Muscle of leg (tissue), 11 donors: ENCODE measurements around the gene ZNF219. TPM values are rescaled to one million over a fixed set of nuclear protein-coding genes. Genes with fewer than 3 reads are reported as not detected.

ENCODE experiments used
- DNase-seq: peaks from one replicate; pipeline ENCODE4 v3.0.0; 2013
- H3K27ac ChIP-seq: one replicate; pipeline ENCODE4 v1.5.1; 2013; ENCODE audit warnings: mild to moderate bottlenecking, low read length, control low read depth
- H3K27me3 ChIP-seq: one replicate; pipeline ENCODE4 v1.6.1; 2013; ENCODE audit warnings: low read length; ENCODE audit not compliant: control insufficient read depth, insufficient read depth
- H3K36me3 ChIP-seq: one replicate; pipeline ENCODE4 v1.6.1; 2013; ENCODE audit warnings: low read length; ENCODE audit not compliant: control insufficient read depth, insufficient read depth
- H3K4me1 ChIP-seq: one replicate; pipeline ENCODE4 v1.6.1; 2013; ENCODE audit warnings: low read length; ENCODE audit not compliant: control insufficient read depth, insufficient read depth
- H3K4me3 ChIP-seq: one replicate; pipeline ENCODE4 v1.5.1; 2013; ENCODE audit warnings: low read length, control low read depth
- H3K9me3 ChIP-seq: replicated peaks from 2 replicates; pipeline ENCODE4 v1.6.1; 2013; ENCODE audit warnings: low read depth, low read length; ENCODE audit not compliant: control insufficient read depth
- WGBS: methylation state at CpG from one replicate; pipeline ENCODE4 v1.1.5; 2013; ENCODE audit warnings: missing lambda C conversion rate; ENCODE audit not compliant: insufficient coverage; 5-methylcytosine and 5-hydroxymethylcytosine counted together
- polyA plus RNA-seq, 8 donors: library from polyadenylated mRNA; unstranded; fragments of 120-200 nt; gene quantifications; one replicate each; pipeline versions ENCODE4 v1.2.1 to v1.2.3, GENCODE V29; 2013; ENCODE audit warnings: inconsistent platforms in 1 of 8, low replicate concordance in 1 of 8; ENCODE audit not compliant: insufficient read length in 8 of 8, insufficient read depth in 1 of 8
- total RNA-seq: library from RNA; stranded (reverse); fragments of 120-200 nt; gene quantifications from one replicate; pipeline ENCODE4 v1.2.4, GENCODE V29; 2013

ZNF219 gene
- total and polyA plus RNA-seq, 9 donors, result 7.6 to 23.9 (median 17.4) TPM

DNA sequence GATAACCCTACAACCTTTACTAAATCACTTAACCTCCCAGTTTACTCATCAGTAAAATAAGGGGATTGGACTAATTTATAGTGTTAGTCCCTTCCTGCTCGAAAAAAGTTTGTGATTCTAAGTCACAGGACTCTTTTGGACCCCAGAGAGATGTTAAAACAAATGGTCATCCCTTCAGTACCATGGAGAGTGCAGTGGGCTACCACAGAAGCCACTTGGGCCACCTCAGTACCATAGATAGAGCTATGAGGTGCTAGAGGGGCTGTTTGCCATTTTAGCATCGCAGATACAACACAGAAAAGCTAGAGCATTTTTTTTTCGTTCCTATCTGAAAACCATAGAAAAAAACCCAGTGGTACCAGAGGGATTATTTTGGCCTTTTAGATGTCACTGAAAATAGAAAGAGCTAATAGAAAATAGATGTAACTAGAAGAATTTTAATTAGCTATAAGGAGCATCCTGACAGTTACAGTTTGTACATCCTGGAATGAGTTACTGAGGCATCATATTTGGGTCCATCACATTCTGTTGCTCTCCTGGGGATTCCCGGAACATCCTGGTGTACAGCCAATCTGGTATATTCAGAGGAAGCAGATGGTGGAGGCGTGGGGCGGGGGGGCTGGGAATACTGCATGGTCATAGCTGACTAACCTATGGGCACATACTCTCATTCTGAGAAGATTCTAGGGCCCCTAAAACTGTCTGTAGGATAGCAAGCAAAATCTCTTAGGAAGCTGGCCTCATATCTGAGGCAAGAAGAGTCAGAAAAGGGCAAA lies 2.8 kb downstream of the ZNF219 start:
- 58% methylated on average over 3 of the region's 6 CpGs for WGBS
- no peak for DNase-seq
- H3K9me3 ChIP-seq, result no peaks in the 10 kb centered on the region
- H3K36me3 ChIP-seq, result peaks cover 18% of the 10 kb centered on the region
- peaks cover 46% of the 10 kb centered on the region for H3K4me1 ChIP-seq
- H3K27me3 ChIP-seq, result no peaks in the 10 kb centered on the region
- H3K27ac ChIP-seq, result peak overlapping the region; percentile 20
- H3K4me3 ChIP-seq, result no peak overlapping the region

DNA sequence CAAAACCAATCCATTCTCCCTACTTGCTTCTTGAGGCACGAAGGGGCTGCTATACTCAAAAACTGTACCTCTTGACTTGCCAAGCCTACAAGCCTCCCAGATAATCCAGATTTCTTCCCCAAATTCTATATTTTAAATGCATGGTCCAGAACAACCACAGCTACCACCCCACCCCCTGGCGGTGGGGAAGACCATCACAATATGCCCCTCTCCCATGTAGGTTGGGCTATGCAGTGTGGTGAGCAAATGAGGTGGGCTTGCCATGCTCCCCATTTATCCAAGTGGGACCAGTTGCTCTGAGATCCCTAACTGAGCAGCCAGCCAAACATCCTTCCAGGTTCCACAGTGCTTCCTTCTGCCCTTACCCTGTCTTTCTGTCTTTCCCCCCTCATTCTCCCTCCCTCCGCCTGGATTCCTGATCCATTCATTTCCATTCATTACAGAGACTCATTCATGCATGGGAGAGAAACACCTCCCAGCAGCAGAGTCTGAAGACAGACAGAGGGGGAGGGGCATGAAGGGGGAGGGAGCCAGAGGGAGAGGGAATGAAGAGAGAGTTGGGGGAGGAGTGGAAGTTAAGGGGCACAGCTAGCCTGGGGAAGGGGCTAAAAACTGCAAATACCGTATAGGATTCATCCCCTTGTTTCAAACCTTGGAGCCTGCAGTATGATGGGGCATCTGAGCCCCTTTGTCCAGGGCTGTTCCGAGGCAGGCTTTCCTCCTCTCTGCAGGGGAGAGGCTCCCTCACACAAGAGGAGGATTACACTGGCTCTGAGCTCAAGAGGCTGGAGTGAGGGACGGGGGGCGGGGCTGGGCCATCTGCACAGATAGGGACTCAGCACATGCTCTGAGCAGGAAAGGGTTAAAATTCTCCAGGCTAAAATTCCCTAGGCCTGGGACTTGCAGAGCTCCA lies 4.4 kb downstream of the ZNF219 start:
- Histone ChIP-seq H3K9me3 (no peaks in the 10 kb centered on the region), H3K4me1 (peaks cover 35% of the 10 kb centered on the region), H3K4me3 (no peak overlapping the region), H3K27me3 (no peaks in the 10 kb centered on the region), H3K36me3 (peaks cover 32% of the 10 kb centered on the region), H3K27ac (peak overlapping the region; percentile 29)
- WGBS, result 50% methylated on average over 1 of the region's 7 CpGs
- DNase-seq, result peak; percentile 66

DNA sequence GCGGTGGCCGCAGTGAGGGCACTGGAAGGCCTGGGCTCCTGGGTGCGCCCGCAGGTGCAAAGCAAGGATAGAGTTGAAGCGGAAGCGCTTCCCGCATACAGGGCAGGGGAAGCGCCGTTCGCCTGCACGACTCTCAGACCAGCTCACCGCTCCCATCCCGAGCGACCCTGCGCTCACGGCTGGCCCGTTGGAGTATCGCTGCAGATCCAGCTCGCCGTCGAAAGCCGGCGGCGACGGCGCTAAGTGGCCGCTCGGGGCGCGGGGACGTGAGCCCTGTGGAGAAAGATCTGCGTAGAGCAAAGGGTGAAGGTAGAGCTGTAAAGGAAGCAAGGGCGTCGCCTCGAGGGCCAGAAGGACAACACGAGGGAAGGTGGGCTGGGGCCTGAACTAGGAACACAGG lies 5.4 kb downstream of the ZNF219 start:
- H3K9me3 ChIP-seq, result no peaks in the 10 kb centered on the region
- DNase-seq, result no peak
- H3K36me3 ChIP-seq, result peaks cover 42% of the 10 kb centered on the region
- H3K4me1 ChIP-seq, result peaks cover 34% of the 10 kb centered on the region
- H3K27ac ChIP-seq, result no peak overlapping the region
- 64% methylated on average over 36 of the region's 36 CpGs for WGBS
- H3K4me3 ChIP-seq, result no peak overlapping the region
- H3K27me3 ChIP-seq, result no peaks in the 10 kb centered on the region

DNA sequence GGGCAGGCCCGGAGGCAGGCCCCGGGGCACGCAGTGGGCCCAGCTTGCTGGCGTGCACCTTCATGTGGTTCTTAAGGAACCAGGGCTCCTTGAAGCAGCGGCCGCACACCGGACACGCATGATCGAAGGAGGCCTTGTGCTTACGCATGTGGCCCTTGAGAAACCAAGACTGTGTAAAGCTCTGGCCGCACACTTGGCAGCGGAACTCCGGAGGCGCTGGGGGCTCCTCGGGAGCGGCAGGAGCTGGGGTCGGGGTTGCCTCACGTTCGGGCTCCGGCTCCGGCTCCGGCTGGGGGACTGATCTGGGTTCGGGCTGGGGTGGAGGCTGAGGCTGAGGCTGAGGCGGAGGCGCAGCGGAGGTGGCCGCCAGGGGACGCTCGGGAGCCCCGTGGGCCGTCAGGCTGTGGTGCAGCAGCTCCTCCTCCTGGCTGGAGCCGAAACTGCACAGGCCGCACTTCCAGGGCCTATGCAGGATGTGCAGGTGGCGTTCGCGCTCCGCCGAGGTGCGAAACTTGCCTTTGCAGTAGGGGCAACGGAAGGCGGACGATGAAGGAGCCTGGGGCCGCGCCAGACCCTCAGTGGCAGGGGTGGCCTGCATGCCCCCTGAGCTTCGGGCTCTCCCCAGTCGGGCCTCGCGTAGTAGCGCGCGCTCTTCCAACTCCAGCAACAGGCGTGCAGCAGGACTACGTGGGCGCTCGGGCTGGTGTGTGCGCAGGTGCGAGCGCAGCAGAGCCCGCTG lies 6.0 kb downstream of the ZNF219 start:
- H3K36me3 ChIP-seq, result peaks cover 48% of the 10 kb centered on the region
- peak; percentile 77 for DNase-seq
- no peaks in the 10 kb centered on the region for H3K27me3 ChIP-seq
- no peak overlapping the region for H3K4me3 ChIP-seq
- peaks cover 33% of the 10 kb centered on the region for H3K4me1 ChIP-seq
- H3K27ac ChIP-seq, result no peak overlapping the region
- WGBS, result 37% methylated on average over 58 of the region's 59 CpGs
- no peaks in the 10 kb centered on the region for H3K9me3 ChIP-seq

DNA sequence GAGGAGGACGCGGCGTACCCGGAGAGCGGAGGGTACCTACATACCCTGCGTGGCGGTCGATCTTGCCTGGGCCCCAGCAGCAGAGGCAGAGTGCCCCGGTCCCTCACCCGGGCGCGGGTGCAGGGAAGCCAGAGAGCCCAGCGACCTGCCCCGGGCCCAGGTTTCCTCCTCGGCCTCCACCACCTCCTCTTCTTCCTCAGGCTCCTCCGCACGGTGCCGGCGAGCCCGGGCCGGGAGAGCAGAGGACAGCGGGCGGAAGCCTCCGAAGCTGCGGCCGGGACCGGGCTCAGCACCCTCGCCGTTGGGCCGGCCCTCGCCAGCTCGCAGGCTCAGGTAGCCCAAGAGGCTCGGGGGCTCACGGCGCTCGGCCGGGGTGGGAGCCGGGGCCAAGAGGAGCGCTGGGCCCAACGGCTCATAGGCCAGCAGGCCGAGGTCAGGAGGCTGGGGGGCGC lies 6.6 kb downstream of the ZNF219 start:
- no peaks in the 10 kb centered on the region for H3K27me3 ChIP-seq
- no peak for DNase-seq
- WGBS, result 88% methylated on average over 35 of the region's 42 CpGs
- peaks cover 54% of the 10 kb centered on the region for H3K36me3 ChIP-seq
- peaks cover 31% of the 10 kb centered on the region for H3K4me1 ChIP-seq
- no peaks in the 10 kb centered on the region for H3K9me3 ChIP-seq
- no peak overlapping the region for H3K4me3 ChIP-seq
- no peak overlapping the region for H3K27ac ChIP-seq

DNA sequence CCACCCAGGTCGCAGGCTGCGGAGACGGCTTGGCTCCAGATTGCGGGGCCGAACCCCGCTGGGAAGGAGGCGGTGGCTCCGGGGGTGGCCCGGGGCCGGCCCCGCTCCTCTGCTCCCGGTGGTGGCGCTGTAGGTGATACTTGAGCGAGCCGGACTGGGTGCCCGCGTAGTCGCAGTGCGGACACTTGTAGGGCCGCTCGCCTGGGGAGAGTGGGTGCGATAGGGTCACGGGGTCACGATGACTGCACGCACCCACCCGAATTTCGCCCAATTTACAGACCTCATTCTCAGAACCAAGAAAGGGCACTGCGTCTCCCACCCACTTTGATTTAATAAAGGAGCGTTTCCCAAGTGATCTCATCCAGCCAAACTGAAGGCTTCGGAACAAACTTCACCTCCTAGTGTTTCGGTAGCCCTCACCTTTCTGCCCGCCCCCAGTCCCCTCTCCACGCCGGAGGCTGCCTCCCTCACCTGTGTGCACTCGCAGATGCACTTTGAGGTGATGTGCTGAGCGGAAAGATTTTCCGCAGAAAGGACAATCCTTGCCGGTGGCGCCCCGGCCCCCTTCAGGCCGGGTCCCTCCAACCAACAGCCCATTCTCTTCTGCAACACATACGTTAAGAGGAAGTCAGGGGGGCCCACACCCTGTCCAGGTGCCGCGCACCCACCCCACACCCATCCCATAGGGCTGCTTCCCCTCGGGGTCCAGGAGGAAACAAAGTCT lies 7.4 kb downstream of the ZNF219 start:
- H3K27ac ChIP-seq, result no peak overlapping the region
- WGBS, result 91% methylated on average over 35 of the region's 45 CpGs
- no peak for DNase-seq
- H3K4me3 ChIP-seq, result no peak overlapping the region
- no peaks in the 10 kb centered on the region for H3K27me3 ChIP-seq
- H3K36me3 ChIP-seq, result peaks cover 60% of the 10 kb centered on the region
- H3K4me1 ChIP-seq, result peaks cover 26% of the 10 kb centered on the region
- H3K9me3 ChIP-seq, result no peaks in the 10 kb centered on the region

DNA sequence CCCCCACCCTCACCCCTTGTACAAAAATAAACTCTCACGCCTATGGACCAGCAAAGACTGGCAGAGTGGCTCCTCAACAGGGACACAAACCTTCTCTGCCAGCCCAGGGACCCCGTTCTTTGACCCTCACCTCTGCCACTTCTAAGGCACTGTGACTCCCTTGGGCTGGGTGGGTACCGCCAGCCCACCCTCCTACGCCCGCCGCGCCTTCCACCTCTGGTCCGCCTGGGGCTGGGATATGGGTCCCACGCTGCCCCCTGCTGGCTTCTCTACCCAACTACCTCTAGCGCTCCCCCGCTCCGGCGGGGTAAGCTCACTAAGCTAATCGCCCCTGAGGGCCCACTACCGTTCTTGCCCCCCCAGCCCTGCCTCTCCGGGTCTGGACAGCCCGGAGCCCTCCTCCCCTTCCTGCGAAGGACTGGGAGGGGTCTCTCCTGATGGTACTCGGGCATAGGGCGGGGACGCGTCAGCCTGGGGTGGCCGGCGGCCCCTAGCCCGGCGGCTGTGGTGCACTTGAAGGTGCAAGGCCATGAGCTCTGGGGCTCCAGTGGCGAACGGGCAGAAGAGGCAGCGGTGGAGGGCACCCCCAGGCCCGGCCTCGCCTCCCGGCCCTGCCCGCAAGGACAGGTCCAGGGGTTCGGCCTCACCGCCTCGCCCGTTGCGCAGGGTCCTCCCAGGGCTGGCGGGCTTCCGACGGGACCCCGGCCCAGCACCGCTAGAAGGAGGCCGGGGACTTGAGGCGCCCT lies 8.1 kb downstream of the ZNF219 start:
- no peak for DNase-seq
- Histone ChIP-seq H3K27ac (no peak overlapping the region), H3K27me3 (no peaks in the 10 kb centered on the region), H3K4me1 (peaks cover 24% of the 10 kb centered on the region), H3K36me3 (peaks cover 66% of the 10 kb centered on the region), H3K9me3 (no peaks in the 10 kb centered on the region), H3K4me3 (no peak overlapping the region)
- 83% methylated on average over 39 of the region's 45 CpGs for WGBS

DNA sequence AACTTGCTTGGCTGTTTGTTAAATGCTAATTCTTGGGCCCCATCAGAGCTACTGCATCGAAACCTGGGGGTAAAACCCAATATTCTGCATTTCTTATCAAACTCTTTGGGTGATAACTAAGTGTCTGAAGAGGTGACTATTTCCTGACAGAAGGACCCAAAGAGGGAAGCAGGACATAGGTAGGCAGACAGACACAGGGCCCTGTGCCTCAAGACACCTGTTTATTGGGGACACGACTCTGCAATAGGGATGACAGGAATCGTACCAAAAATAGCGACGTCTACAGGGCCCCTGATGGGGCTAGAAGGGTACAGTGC lies 8.6 kb downstream of the ZNF219 start:
- Histone ChIP-seq H3K36me3 (peaks cover 72% of the 10 kb centered on the region), H3K9me3 (no peaks in the 10 kb centered on the region), H3K27me3 (no peaks in the 10 kb centered on the region), H3K4me1 (peaks cover 24% of the 10 kb centered on the region), H3K4me3 (no peak overlapping the region), H3K27ac (no peak overlapping the region)
- WGBS, result 100% methylated on average over 1 of the region's 5 CpGs
- DNase-seq, result no peak

DNA sequence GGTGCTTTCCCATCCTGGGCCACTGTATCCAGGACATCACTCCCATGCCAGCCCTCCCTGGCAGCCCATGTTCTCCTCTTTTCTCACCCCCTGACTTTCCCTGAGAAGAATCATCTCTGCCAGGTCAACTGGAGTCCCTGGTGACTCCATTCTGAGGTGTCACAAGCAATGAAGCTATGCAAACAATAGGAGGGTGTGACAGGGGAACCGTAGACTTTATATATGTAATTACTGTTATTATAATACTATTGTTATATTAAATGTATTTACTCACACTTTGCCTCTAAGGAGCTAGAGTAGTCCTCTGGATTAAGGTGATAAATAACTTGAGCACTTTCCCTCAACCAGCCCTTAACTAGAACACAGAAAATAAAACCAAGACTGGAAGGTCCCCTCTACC lies 9.2 kb downstream of the ZNF219 start:
- WGBS, result no CpG with 5 or more reads among the region's 1 CpG
- H3K27me3 ChIP-seq, result no peaks in the 10 kb centered on the region
- no peak for DNase-seq
- H3K4me3 ChIP-seq, result no peak overlapping the region
- peaks cover 77% of the 10 kb centered on the region for H3K36me3 ChIP-seq
- H3K27ac ChIP-seq, result no peak overlapping the region
- peaks cover 20% of the 10 kb centered on the region for H3K4me1 ChIP-seq
- H3K9me3 ChIP-seq, result no peaks in the 10 kb centered on the region
